Epithelial cell of proximal tubule (primary cell): ENCODE data around the gene ZNF557. TPM values are rescaled to one million over a fixed set of nuclear protein-coding genes. Genes with fewer than 3 reads are reported as not detected.

Source experiments
- DNase-seq: peaks from one replicate; pipeline ENCODE4 v3.0.0-alpha.2; 2011; ENCODE audit warnings: low read depth
- H3K4me3 ChIP-seq: 2 replicates; pipeline ENCODE4 v1.5.1; 2011; ENCODE audit warnings: low read depth, mild to moderate bottlenecking, low read length
- CTCF ChIP-seq: conservative IDR thresholded peaks from 2 replicates; pipeline ENCODE4 v1.5.1; 2012; ENCODE audit warnings: low read depth, mild to moderate bottlenecking, low read length
- total RNA-seq: library from RNA; depleted of rRNA; stranded (reverse); fragments of >200 nt; gene quantifications from 2 replicates; pipeline ENCODE4 v1.2.3, GENCODE V29; 2015

ZNF557 gene
- total RNA-seq, 1 donor from 2014 or later = 5.2 TPM

GRCh38 chr19:7112675-7113074 lies 43.2 kb downstream of the ZNF557 start:
- no peak for TF ChIP-seq CTCF
- H3K4me3 ChIP-seq = no peak overlapping the region
- no peak for DNase-seq

GRCh38 chr19:7113233-7113632 lies 43.7 kb downstream of the ZNF557 start:
- H3K4me3 ChIP-seq = no peak overlapping the region
- DNase-seq = no peak
- TF ChIP-seq CTCF = no peak

GRCh38 chr19:7115721-7116120 lies 46.2 kb downstream of the ZNF557 start:
- TF ChIP-seq CTCF = no peak
- no peak overlapping the region for H3K4me3 ChIP-seq
- no peak for DNase-seq

GRCh38 chr19:7117248-7117647 lies 47.7 kb downstream of the ZNF557 start:
- DNase-seq = no peak

GRCh38 chr19:7119582-7119981 lies 50.1 kb downstream of the ZNF557 start:
- TF ChIP-seq CTCF = no peak
- DNase-seq = no peak
- no peak overlapping the region for H3K4me3 ChIP-seq

More at GRCh38 chr19:7117248-7117647, 47.7 kb downstream of the ZNF557 start:
- no peak for TF ChIP-seq CTCF
- H3K4me3 ChIP-seq = no peak overlapping the region

GRCh38 chr19:7120499-7120898 lies 51.0 kb downstream of the ZNF557 start:
- DNase-seq = no peak
- no peak overlapping the region for H3K4me3 ChIP-seq
- TF ChIP-seq CTCF = no peak

GRCh38 chr19:7122701-7123100 lies 53.2 kb downstream of the ZNF557 start:
- no peak for TF ChIP-seq CTCF
- no peak overlapping the region for H3K4me3 ChIP-seq
- no peak for DNase-seq
